Measurements from ENCODE around the gene PPP2R3B.

DNA sequence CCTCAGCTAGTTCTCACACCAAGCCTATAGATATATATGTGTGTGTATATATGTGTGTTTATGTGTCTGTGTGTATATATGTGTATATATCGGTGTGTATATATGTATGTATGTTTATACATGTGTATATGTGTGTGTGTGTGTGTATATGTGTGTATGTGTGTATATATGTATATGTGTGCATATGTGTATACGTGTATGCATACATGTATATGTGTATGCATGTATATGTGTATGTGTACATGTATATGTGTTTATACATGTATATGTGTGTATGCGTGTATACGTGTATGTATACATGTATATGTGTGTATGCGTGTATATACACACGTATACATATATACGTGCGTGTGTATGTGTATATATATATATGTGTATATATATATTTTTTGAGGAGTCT lies 86.4 kb downstream of the PPP2R3B start:
- TF ChIP-seq, protein P1, sequence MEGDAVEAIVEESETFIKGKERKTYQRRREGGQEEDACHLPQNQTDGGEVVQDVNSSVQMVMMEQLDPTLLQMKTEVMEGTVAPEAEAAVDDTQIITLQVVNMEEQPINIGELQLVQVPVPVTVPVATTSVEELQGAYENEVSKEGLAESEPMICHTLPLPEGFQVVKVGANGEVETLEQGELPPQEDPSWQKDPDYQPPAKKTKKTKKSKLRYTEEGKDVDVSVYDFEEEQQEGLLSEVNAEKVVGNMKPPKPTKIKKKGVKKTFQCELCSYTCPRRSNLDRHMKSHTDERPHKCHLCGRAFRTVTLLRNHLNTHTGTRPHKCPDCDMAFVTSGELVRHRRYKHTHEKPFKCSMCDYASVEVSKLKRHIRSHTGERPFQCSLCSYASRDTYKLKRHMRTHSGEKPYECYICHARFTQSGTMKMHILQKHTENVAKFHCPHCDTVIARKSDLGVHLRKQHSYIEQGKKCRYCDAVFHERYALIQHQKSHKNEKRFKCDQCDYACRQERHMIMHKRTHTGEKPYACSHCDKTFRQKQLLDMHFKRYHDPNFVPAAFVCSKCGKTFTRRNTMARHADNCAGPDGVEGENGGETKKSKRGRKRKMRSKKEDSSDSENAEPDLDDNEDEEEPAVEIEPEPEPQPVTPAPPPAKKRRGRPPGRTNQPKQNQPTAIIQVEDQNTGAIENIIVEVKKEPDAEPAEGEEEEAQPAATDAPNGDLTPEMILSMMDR (IDR thresholded peaks at IDR 0.05; ENCODE audit: poor library complexity) = no peak
- no peak for TF ChIP-seq EZH2phosphoT487 (IDR thresholded peaks at IDR 0.05; ENCODE audit: low read depth, severe bottlenecking, unreplicated experiment)
